Parathyroid adenoma (tissue), 2 donors: ENCODE measurements around the gene LHCGR.

Experiments
- H2AFZ ChIP-seq: fragments of 300-600 bp; sonication (generic); one replicate; pipeline ENCODE4 v1.7.0; 2017; ENCODE audit warnings: antibody characterized with exemption, mild to moderate bottlenecking
- H3K27ac ChIP-seq: fragments of 300-600 bp; sonication (generic); one replicate; pipeline ENCODE4 v1.7.0; 2017
- H3K27me3 ChIP-seq: fragments of 300-600 bp; sonication (generic); one replicate; pipeline ENCODE4 v1.7.0; 2017; ENCODE audit warnings: low read length; ENCODE audit not compliant: control insufficient read depth, insufficient read depth
- H3K36me3 ChIP-seq: fragments of 300-600 bp; sonication (generic); one replicate; pipeline ENCODE4 v1.7.0; 2017; ENCODE audit warnings: low read length; ENCODE audit not compliant: control insufficient read depth, insufficient read depth
- H3K4me1 ChIP-seq: fragments of 300-600 bp; sonication (generic); one replicate; pipeline ENCODE4 v1.7.0; 2017; ENCODE audit warnings: control low read depth
- H3K4me2 ChIP-seq: fragments of 300-600 bp; sonication (generic); one replicate; pipeline ENCODE4 v1.7.0; 2017; ENCODE audit warnings: low read length
- H3K4me3 ChIP-seq: fragments of 300-600 bp; sonication (generic); one replicate; pipeline ENCODE4 v1.7.0; 2017; ENCODE audit warnings: low read depth, low read length
- H3K79me2 ChIP-seq: fragments of 300-600 bp; sonication (generic); one replicate; pipeline ENCODE4 v1.7.0; 2017; ENCODE audit warnings: control low read depth
- H3K9ac ChIP-seq: fragments of 300-600 bp; sonication (generic); one replicate; pipeline ENCODE4 v1.7.0; 2017; ENCODE audit warnings: mild to moderate bottlenecking
- H3K9me3 ChIP-seq: fragments of 300-600 bp; sonication (generic); one replicate; pipeline ENCODE4 v1.7.0; 2017; ENCODE audit warnings: low read length; ENCODE audit not compliant: control insufficient read depth
- TF ChIP-seq, protein P1 (sequence below): fragments of 300-600 bp; sonication (generic); IDR thresholded peaks from one replicate; pipeline ENCODE4 v1.7.0; 2017; ENCODE audit warnings: antibody characterized with exemption, mild to moderate bottlenecking
- donor health status: primary hyperparathyroidism.

The LHCGR gene

DNA sequence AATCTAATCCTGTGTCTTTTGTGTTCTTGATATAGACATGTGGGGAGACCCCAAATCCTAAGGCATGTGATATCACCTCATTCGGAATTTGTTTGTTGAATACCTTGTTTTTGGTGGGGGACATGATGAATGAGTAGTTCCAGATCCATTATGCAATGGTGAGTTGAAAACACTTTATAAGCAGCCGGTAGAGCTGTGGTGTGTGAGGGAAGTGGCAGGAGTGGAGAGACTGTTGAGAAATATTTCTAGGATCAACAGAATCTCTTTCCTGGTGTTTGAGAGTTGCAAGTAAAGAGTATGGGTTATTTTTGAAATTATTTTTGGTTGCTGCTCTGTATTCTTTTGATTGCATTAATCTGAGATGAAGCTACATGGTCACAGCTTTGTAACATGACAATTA lies 34.4 kb downstream of the LHCGR start:
- TF ChIP-seq, protein P1, sequence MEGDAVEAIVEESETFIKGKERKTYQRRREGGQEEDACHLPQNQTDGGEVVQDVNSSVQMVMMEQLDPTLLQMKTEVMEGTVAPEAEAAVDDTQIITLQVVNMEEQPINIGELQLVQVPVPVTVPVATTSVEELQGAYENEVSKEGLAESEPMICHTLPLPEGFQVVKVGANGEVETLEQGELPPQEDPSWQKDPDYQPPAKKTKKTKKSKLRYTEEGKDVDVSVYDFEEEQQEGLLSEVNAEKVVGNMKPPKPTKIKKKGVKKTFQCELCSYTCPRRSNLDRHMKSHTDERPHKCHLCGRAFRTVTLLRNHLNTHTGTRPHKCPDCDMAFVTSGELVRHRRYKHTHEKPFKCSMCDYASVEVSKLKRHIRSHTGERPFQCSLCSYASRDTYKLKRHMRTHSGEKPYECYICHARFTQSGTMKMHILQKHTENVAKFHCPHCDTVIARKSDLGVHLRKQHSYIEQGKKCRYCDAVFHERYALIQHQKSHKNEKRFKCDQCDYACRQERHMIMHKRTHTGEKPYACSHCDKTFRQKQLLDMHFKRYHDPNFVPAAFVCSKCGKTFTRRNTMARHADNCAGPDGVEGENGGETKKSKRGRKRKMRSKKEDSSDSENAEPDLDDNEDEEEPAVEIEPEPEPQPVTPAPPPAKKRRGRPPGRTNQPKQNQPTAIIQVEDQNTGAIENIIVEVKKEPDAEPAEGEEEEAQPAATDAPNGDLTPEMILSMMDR, result no peak
- H3K4me1 ChIP-seq, result no peaks in the 10 kb centered on the region
- no peak overlapping the region for H3K9ac ChIP-seq
- no peaks in the 10 kb centered on the region for H3K36me3 ChIP-seq
- H3K9me3 ChIP-seq, result no peaks in the 10 kb centered on the region
- H3K79me2 ChIP-seq, result no peaks in the 10 kb centered on the region
- no peak overlapping the region for H2AFZ ChIP-seq
- no peak overlapping the region for H3K27ac ChIP-seq
- no peaks in the 10 kb centered on the region for H3K27me3 ChIP-seq
- H3K4me2 ChIP-seq, result no peak overlapping the region
- no peak overlapping the region for H3K4me3 ChIP-seq

DNA sequence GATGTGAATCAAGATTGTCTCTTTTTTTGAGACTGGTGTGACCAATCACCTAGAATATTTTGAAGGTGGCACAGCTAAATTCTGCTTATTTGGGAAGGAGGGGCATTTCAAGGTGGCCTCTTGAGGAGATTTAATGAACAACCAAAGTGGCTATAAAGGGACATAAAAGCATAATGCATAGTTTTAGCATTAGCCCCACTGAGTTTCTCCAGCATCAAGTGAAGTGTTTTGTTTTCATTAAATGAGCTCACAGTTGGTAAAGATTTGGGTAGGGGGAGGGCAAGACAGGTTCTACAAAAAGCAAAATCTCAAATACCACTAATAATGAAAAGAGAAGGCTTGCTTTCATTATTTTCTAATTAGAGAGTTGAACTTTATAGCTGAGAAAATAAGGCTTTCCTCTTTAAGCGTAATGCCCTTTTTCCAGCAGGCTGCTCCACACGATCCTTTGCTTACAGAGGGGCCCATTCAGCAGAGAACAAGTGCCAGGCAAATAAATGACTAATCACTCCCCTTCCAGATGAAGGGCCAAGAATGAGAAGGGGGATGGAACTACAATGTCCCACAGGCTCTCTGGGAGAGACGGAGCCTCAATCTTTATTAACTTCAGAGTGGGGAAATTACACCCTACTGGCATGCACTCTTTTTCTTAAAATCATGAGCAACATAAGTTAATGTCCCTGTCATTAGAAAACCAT lies 35.9 kb downstream of the LHCGR start:
- Histone ChIP-seq H3K27me3 (no peaks in the 10 kb centered on the region), H3K36me3 (no peaks in the 10 kb centered on the region), H3K27ac (no peak overlapping the region), H3K4me1 (no peaks in the 10 kb centered on the region), H3K79me2 (no peaks in the 10 kb centered on the region), H3K9me3 (no peaks in the 10 kb centered on the region), H3K9ac (no peak overlapping the region), H3K4me3 (no peak overlapping the region), H3K4me2 (no peak overlapping the region), H2AFZ (no peak overlapping the region)
- TF ChIP-seq, protein P1, result no peak

DNA sequence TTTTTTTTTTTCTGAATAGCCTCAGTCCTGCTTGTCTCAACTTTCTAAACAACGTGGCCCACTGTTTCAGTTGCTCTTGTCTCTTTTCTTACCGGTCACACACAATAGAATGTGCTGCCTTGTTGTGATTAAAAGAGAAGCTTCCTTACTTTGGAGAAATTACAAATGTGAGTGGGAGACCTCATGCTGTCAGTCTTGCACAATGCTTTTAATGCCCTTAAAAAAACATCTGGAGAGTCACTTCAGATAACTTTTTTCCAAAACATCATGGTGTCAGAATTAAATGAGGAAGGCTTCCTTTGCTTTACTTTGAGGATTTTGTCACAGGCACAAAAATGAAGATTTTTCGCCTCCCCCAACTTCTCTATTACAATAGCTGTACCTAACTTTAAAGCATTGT lies 37.7 kb downstream of the LHCGR start:
- H3K27me3 ChIP-seq, result no peaks in the 10 kb centered on the region
- H3K9ac ChIP-seq, result no peak overlapping the region
- TF ChIP-seq, protein P1, result no peak
- no peak overlapping the region for H3K27ac ChIP-seq
- no peaks in the 10 kb centered on the region for H3K36me3 ChIP-seq
- no peak overlapping the region for H2AFZ ChIP-seq
- no peaks in the 10 kb centered on the region for H3K4me1 ChIP-seq
- H3K79me2 ChIP-seq, result no peaks in the 10 kb centered on the region
- H3K9me3 ChIP-seq, result no peaks in the 10 kb centered on the region
- no peak overlapping the region for H3K4me2 ChIP-seq
- no peak overlapping the region for H3K4me3 ChIP-seq

DNA sequence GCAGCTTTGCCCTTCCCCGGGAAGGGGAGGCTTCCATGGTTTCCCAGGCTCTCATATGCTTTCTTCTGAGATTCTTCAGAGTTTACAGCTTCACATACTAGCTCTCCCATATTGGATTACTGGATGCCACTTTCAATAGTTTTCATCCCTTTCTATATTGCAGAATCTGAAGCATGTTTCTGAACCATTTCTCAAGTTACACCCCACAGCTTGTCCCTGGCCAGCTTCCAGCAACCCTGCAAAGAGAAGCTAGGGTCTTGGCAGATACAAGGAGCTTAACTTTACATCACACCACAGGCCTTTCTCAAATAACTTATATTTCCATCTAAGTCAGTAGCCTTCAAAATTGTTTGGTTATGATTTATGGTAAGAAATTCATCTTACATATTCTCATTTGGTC lies 39.6 kb downstream of the LHCGR start:
- Histone ChIP-seq H3K4me3 (no peak overlapping the region), H3K27me3 (no peaks in the 10 kb centered on the region), H3K9ac (no peak overlapping the region), H3K9me3 (no peaks in the 10 kb centered on the region), H3K4me1 (no peaks in the 10 kb centered on the region), H3K36me3 (no peaks in the 10 kb centered on the region), H3K4me2 (no peak overlapping the region), H3K79me2 (no peaks in the 10 kb centered on the region), H2AFZ (no peak overlapping the region), H3K27ac (no peak overlapping the region)
- TF ChIP-seq, protein P1, result no peak
